Osteoblast (primary cell): ENCODE measurements around the gene CEP104. TPM values are rescaled to one million over a fixed set of nuclear protein-coding genes. Genes with fewer than 3 reads are reported as not detected.

ENCODE experiments used
- DNase-seq: peaks from one replicate; pipeline ENCODE4 v3.0.0; 2011; ENCODE audit warnings: low spot score, mixed read lengths; ENCODE audit not compliant: insufficient read length; ENCODE audit errors: missing footprints
- H2AFZ ChIP-seq: 2 replicates; pipeline ENCODE4 v1.6.0; 2011; ENCODE audit warnings: mild to moderate bottlenecking, low read length
- H3K27ac ChIP-seq: 2 replicates; pipeline ENCODE4 v1.5.1; 2011; ENCODE audit warnings: mild to moderate bottlenecking, low read depth, low read length, moderate library complexity
- H3K27me3 ChIP-seq: 2 replicates; pipeline ENCODE4 v1.6.0; 2012; ENCODE audit warnings: mild to moderate bottlenecking, control low read depth, inconsistent platforms, low read length, moderate library complexity; ENCODE audit not compliant: insufficient read depth
- H3K36me3 ChIP-seq: 2 replicates; pipeline ENCODE4 v1.5.1; 2011; ENCODE audit warnings: mild to moderate bottlenecking, low read length, control low read depth, moderate library complexity; ENCODE audit not compliant: insufficient read depth
- H3K4me1 ChIP-seq: 2 replicates; pipeline ENCODE4 v1.5.1; 2011; ENCODE audit warnings: mild to moderate bottlenecking, low read length, control low read depth, moderate library complexity; ENCODE audit not compliant: insufficient read depth
- H3K4me2 ChIP-seq: 2 replicates; pipeline ENCODE4 v1.6.0; 2011; ENCODE audit warnings: mild to moderate bottlenecking, low read length; ENCODE audit not compliant: insufficient read depth
- H3K4me3 ChIP-seq: fragments of 200-600 bp; sonication (generic); 3 replicates; pipeline ENCODE4 v1.5.1; 2012; ENCODE audit warnings: mild to moderate bottlenecking, low read length, inconsistent platforms; ENCODE audit not compliant: insufficient read depth
- H3K79me2 ChIP-seq: 2 replicates; pipeline ENCODE4 v1.6.0; 2012; ENCODE audit warnings: mild to moderate bottlenecking, low read length, control low read depth, inconsistent platforms; ENCODE audit not compliant: insufficient read depth
- H3K9me3 ChIP-seq: 2 replicates; pipeline ENCODE4 v1.5.1; 2011; ENCODE audit warnings: low read depth, low read length, control low read depth
- H4K20me1 ChIP-seq: 2 replicates; pipeline ENCODE4 v1.6.0; 2012; ENCODE audit warnings: mild to moderate bottlenecking, low read length, control low read depth; ENCODE audit not compliant: insufficient read depth
- CTCF ChIP-seq: IDR thresholded peaks from 2 replicates; pipeline ENCODE4 v1.5.1; 2011; ENCODE audit warnings: mild to moderate bottlenecking, low read depth, low read length, moderate library complexity; ENCODE audit errors: extremely low read depth
- total RNA-seq: library from RNA; depleted of rRNA; stranded (reverse); fragments of >200 nt; gene quantifications from 2 replicates; pipeline ENCODE4 v1.2.3, GENCODE V29; 2012

Gene CEP104
- total RNA-seq, 1 donor = 21.7 TPM

DNA sequence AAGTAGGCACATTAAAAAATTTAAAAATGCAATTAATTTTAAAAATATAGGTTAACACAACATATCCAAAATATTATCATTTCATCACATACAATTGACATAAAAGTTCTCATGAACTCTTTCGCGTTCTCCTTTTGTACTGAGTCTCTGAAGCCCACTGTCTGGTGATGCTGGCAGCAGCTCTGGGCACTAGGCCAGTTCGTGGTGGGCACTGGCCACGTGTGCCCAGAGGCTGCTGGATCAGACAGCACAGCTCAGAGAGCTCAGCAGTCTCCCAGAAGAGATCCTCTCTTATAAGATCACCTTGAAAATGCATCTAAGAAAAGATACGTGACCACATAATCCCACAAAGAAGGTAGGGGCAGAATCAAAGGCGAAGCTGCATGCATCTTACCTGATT, 9.9 kb downstream of the CEP104 start:
- Histone ChIP-seq H3K4me2 (no peak overlapping the region), H3K4me3 (no peak overlapping the region), H2AFZ (no peak overlapping the region), H3K9me3 (no peaks in the 10 kb centered on the region), H3K36me3 (peaks cover 45% of the 10 kb centered on the region), H4K20me1 (no peaks in the 10 kb centered on the region), H3K79me2 (no peaks in the 10 kb centered on the region), H3K4me1 (no peaks in the 10 kb centered on the region), H3K27ac (no peak overlapping the region), H3K27me3 (no peaks in the 10 kb centered on the region)
- no peak for DNase-seq
- TF ChIP-seq CTCF = no peak

DNA sequence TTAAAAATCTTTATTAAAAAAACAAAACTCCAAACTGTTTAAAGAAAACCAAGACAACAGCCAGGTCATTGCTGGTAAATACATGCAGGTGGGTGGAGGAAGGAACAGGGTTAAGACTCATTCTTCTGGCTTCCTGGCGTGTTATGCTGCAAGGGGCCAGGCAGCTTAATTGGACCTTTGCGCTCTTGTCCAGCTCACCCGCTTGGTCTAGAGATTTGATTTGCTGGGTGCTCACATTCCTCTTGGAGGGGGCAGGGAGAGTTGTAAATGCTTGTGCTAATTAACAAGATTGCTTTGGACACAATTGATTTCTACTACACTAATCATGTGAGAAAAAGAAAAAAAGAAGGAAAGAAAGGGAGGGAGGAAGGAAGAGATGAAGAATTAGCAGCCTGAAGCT, 10.5 kb downstream of the CEP104 start:
- TF ChIP-seq CTCF = no peak
- Histone ChIP-seq H3K79me2 (no peaks in the 10 kb centered on the region), H3K27me3 (no peaks in the 10 kb centered on the region), H3K36me3 (peaks cover 47% of the 10 kb centered on the region), H2AFZ (no peak overlapping the region), H3K4me1 (no peaks in the 10 kb centered on the region), H3K4me2 (no peak overlapping the region), H3K4me3 (no peak overlapping the region), H3K27ac (no peak overlapping the region), H3K9me3 (no peaks in the 10 kb centered on the region), H4K20me1 (no peaks in the 10 kb centered on the region)
- DNase-seq = no peak

DNA sequence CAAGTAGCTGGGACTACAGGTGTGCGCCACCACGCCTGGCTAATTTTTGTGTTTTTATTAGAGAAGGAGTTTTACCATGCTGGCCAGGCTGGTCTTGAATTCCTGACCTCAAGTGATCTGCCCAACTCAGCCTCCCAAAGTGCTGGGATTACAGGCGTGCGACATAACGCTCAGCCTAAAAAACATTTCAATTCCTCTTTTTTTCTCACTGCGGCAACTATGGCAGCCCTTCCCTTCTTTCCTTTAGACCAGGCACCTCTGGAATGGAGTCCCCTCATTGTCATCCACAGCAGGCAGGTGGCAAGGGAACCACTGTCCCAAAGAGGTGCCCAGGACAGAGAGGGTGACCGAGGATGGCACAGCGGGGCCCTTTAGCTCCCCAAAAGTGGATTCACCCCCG, 14.1 kb downstream of the CEP104 start:
- H3K36me3 ChIP-seq = peaks cover 46% of the 10 kb centered on the region
- H3K4me3 ChIP-seq = no peak overlapping the region
- H3K9me3 ChIP-seq = no peaks in the 10 kb centered on the region
- no peak for TF ChIP-seq CTCF
- H3K79me2 ChIP-seq = no peaks in the 10 kb centered on the region
- H3K4me2 ChIP-seq = no peak overlapping the region
- H3K27ac ChIP-seq = no peak overlapping the region
- H4K20me1 ChIP-seq = no peaks in the 10 kb centered on the region
- DNase-seq = no peak
- H3K27me3 ChIP-seq = no peaks in the 10 kb centered on the region
- no peaks in the 10 kb centered on the region for H3K4me1 ChIP-seq
- H2AFZ ChIP-seq = no peak overlapping the region

- Histone ChIP-seq H3K79me2 (no peaks in the 10 kb centered on the region), H3K27me3 (no peaks in the 10 kb centered on the region), H3K36me3 (peaks cover 50% of the 10 kb centered on the region), H3K4me3 (no peak overlapping the region), H2AFZ (no peak overlapping the region), H3K4me1 (no peaks in the 10 kb centered on the region), H3K27ac (no peak overlapping the region), H4K20me1 (no peaks in the 10 kb centered on the region), H3K4me2 (no peak overlapping the region), H3K9me3 (peaks cover 2% of the 10 kb centered on the region)
- no peak for TF ChIP-seq CTCF
- DNase-seq = no peak
Measured at GRCh38 chr1:3841491-3841890, 15.5 kb downstream of the CEP104 start.
